GM12892 (cell line): Measurements from ENCODE around the gene NPIPA8. TPM values are rescaled to one million over a fixed set of nuclear protein-coding genes. Genes with fewer than 3 reads are reported as not detected.
"Not testable (repeated sequence)": the region's sequence is repeated elsewhere in the genome, so short reads cannot be mapped to it uniquely, and the experiment has no call there.

ENCODE experiments used
- DNase-seq: peaks from one replicate; pipeline ENCODE4 v3.0.0; 2011; ENCODE audit not compliant: insufficient read length
- FAIRE-seq: peaks from 2 replicates; lab custom pipeline; 2011; peaks lifted over from hg19 to GRCh38; lab: Jason Lieb, UNC
- polyA plus RNA-seq: library from polyadenylated mRNA; unstranded; fragments of >200 nt; gene quantifications from one replicate; pipeline ENCODE4 v1.2.1, GENCODE V29; 2012; ENCODE audit warnings: missing spikeins, inconsistent platforms; ENCODE audit not compliant: missing spikeins

The NPIPA8 gene
- not detected for polyA plus RNA-seq

DNA sequence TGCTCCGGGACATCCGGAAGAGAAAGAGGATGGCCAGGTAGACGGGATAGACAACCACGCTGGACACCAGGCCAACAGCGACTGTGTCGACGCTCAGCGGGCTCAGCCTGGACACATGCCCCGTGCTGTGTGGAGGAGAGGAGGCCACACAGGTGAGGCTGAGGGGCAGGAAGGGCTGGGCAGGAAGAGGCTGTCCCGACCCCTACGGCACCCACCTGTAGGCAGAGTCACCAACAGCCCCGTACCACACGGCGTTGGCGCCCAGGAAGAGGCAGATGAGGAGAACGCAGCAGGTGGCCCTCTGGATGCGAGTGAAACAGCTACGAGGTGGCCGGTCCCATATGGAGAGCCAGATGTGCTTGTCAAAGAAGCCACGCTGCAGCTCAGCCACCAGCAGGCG, at the start of gene NPIPA8:
Gene NPIPA8 (minus strand): TSS at position 101 of the 400 bp plus-strand sequence. CDS start 4,074 bp downstream, outside the sequence.
- not testable (repeated sequence) for FAIRE-seq, DNase-seq

- DNase-seq, FAIRE-seq: not testable (repeated sequence)
Measured at GRCh38 chr16:18385285-18385684, 48.7 kb upstream of the NPIPA8 start.

DNA sequence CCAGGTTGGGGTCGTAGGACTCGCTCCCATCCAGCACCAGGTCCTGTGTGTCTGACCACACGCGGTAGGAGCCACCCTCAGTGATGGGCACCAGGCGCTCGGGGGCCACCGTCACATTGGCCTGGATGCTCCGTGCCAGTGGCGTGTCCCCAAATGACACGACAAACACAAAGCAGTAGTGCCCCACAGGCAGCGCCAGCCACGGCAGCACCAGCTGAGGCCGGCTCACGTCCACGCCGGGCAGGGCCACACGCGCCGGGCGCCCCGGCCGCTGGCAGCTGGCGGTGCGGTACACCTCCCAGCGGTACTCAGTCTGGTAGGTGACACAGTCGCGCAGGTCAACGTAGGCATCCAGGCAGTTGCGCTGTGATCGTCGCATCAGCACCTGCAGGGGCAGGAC, 48.3 kb upstream of the NPIPA8 start:
- DNase-seq, FAIRE-seq: not testable (repeated sequence)

DNA sequence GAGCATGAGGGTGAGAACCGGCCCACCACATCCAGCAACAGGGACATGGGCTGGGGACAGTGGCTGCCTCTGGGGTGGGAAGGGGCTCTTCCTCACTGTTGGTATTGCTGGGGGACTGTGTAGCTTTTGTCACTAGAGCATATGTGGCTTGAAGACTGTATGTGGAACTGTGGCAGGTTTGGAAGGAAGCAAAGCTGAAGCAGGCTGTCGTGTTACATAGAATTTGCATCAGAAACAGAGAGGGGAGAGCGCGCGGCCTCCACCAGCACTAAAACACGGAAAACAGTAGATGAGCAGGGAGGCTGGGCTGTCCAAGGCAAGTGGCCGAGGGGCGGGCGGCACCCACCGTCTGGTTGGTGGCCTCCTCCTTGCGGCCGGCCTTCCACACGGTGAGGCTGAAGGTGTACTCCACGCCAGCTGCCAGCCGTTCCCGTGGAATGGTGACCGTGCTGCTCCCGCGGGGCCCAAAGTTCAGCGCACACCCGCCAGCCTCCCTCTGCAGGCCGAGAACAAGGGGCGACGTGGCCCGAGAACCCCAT, 47.6 kb upstream of the NPIPA8 start:
- DNase-seq, FAIRE-seq: not testable (repeated sequence)

- not testable (repeated sequence) for FAIRE-seq, DNase-seq
Measured at GRCh38 chr16:18382696-18383095, 46.2 kb upstream of the NPIPA8 start.

GRCh38 chr16:18347742-18348141, 11.2 kb upstream of the NPIPA8 start:
- not testable (repeated sequence) for FAIRE-seq

GRCh38 chr16:18346993-18347392, 10.5 kb upstream of the NPIPA8 start:
- DNase-seq, FAIRE-seq: not testable (repeated sequence)

More at GRCh38 chr16:18347742-18348141, 11.2 kb upstream of the NPIPA8 start:
- DNase-seq = not testable (repeated sequence)

GRCh38 chr16:18344634-18345033, 8.1 kb upstream of the NPIPA8 start:
- not testable (repeated sequence) for DNase-seq, FAIRE-seq

DNA sequence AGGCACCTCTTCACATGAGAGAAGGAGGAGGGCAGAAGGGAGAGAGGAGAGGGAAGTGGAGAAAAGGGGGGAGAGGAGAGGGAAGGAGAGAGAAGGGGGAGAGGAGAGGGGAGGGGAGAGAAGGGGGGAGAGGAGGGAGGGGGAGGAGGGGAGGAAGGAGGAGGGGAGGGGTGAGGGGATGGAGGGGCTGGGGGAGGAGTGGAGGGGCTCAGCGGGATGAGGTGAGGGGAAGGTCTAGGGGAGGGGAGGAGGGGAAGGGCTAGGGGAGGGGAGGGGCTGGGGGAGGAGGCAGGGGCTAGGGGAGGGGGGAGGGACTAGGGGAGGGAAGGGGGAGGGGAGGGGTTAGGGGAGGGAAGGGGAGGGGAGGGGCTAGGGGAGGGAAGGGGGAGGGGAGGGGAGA, 5.5 kb upstream of the NPIPA8 start:
- FAIRE-seq, DNase-seq: not testable (repeated sequence)

- DNase-seq, FAIRE-seq: not testable (repeated sequence)
Measured at GRCh38 chr16:18341417-18341960, 5.0 kb upstream of the NPIPA8 start.

GRCh38 chr16:18339210-18339609, 2.7 kb upstream of the NPIPA8 start:
- not testable (repeated sequence) for DNase-seq, FAIRE-seq

GRCh38 chr16:18311811-18312210, 24.7 kb downstream of the NPIPA8 start:
- DNase-seq, FAIRE-seq: not testable (repeated sequence)

DNA sequence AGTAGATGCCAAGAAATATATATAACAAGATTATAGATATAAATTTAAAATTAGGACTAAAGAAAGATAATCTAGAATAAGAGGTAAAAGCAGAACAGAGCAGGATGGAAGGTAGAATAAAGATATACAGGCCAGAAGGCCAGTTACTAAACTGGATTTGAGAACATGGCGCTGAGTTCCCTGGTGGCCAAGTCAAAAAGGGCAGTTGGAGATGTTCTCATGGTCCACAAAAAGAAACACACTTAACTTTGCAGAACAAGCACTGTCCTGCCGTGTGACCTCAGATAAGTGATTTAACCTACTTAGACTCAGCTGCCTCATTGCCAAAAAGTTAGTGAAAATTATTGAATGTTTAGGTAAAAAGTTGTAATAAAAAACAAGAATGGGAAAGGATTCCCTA, 27.4 kb downstream of the NPIPA8 start:
- FAIRE-seq, DNase-seq: not testable (repeated sequence)

DNA sequence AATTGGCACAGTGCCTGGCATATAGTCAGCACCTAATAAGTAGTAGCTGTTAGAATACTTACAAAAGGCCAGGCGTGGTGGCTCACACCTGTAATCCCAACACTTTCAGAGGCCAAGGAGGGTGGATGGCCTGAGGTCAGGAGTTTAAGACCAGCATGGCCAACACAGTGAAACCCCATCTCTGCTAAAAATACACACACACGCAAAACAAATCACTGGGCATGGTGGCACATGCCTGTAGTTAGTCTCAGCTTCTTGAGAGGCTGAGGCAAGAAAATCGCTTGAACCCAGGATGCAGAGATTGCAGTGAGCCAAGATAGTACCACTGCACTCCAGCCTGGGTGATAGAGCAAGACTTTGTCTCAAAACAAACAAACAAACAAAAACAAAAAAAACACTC, 29.3 kb downstream of the NPIPA8 start:
- FAIRE-seq, DNase-seq: not testable (repeated sequence)

GRCh38 chr16:18306066-18306465, 30.5 kb downstream of the NPIPA8 start:
- DNase-seq, FAIRE-seq: not testable (repeated sequence)

- FAIRE-seq = not testable (repeated sequence)
Measured at GRCh38 chr16:18303059-18303706, 33.4 kb downstream of the NPIPA8 start.

GRCh38 chr16:18297714-18298113, 38.8 kb downstream of the NPIPA8 start:
- FAIRE-seq, DNase-seq: not testable (repeated sequence)

More at GRCh38 chr16:18303059-18303706, 33.4 kb downstream of the NPIPA8 start:
- not testable (repeated sequence) for DNase-seq

DNA sequence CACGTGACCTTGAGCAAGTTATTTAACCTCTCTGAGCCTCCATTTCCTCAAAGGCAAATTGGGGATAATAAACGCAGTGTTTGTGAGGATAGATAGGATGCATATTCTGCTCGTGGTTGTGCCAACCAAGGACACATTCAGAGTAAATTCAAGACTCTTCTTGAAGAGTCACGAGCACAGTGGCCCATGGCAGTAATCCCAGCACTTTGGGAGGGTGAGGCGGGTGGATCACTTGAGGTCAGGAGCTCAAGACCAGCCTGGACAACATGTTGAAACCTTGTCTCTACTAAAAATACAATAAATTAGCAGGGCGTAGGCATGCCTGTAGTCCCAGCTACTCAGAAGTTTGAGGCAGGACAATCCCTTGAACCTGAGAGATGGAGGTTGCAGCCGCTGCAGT, 39.6 kb downstream of the NPIPA8 start:
- DNase-seq, FAIRE-seq: not testable (repeated sequence)

GRCh38 chr16:18294371-18294770, 42.2 kb downstream of the NPIPA8 start:
- not testable (repeated sequence) for DNase-seq, FAIRE-seq

DNA sequence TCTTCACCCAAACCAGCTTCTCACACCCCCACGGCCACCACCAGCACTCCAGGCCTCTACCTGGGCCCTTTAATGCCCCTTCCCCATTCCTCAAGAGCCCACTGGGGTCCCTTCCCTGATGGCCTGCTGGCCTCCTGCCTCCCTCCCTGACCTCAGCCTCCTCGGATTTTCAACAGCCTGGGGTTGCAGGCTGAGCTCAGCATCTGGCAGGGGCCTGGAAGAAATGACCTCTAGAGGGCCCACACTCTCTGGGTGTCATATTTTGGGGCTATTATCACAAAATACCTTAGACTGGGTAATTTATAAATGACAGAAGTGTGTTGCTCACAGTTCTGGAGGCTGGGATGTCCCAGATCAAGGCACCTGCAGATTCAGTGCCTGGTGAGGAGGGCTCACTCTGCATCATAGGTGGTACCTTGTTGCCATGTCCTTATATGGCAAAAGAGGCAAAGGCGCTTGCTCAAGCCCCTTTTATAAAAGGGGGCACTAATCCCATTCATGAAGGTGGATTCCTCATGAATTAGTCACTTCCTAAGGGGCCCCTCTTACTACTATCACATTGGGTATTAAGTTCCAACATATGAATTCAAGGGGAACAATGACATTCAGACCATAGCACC, 43.1 kb downstream of the NPIPA8 start:
- not testable (repeated sequence) for DNase-seq, FAIRE-seq
